NCI-H510A treated with DMSO at 0.1 percent for 48 hours (cell line): ENCODE measurements around the gene HTRA3.
A peak's percentile ranks its signal among the peaks of the same experiment; 100 is the strongest.

Experiments
- DNase-seq: peaks from one replicate; lab custom pipeline; 2025; lab: John Stamatoyannopoulos, UW

HTRA3 gene

GRCh38 chr4:8266508-8266907 lies 3.0 kb upstream of the HTRA3 start:
- no peak for DNase-seq

DNA sequence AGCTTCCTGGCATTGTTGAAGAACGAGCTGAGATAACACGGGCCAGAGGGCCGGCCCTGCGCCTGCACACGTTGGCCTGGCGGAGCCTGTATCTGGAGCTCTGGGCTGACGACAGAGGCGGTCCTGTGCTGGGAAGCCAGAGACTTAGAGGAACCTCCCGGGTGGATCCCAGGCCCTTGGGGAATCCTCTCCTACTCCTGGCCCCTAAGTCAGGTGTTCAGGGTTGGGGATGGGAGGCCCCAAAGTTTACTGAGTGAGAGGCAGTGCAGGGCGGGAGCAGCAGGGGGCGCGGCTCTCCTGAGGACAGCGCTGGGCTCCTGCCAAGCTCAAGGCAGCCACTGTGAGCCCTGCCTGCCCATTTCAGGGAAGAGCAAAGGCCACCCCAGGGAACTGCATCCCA lies 2.5 kb upstream of the HTRA3 start:
- peak; percentile 28 for DNase-seq

- DNase-seq = no peak
Measured at GRCh38 chr4:8268211-8268610, 1.3 kb upstream of the HTRA3 start.

- DNase-seq = no peak
Measured at GRCh38 chr4:8268901-8269534, 536 bp upstream of the HTRA3 start.

DNA sequence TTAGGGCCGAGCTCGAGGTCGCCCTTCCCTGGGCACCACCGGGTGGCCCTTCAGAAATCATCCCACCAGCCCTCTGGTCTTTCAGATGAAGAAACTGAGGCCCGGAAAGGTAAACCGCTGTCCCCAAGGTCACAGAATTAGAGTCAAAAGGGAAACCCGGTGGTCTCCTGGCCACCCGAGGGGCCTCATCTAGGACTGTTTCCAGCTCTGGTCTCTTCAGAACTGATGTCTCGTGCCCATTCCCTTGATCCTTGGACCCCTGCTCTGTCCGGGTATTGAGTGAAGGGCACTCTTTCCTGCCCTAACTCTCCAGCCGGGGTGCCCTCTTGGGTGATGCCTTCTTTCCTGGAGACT lies 841 bp downstream of the HTRA3 start:
- DNase-seq = no peak

DNA sequence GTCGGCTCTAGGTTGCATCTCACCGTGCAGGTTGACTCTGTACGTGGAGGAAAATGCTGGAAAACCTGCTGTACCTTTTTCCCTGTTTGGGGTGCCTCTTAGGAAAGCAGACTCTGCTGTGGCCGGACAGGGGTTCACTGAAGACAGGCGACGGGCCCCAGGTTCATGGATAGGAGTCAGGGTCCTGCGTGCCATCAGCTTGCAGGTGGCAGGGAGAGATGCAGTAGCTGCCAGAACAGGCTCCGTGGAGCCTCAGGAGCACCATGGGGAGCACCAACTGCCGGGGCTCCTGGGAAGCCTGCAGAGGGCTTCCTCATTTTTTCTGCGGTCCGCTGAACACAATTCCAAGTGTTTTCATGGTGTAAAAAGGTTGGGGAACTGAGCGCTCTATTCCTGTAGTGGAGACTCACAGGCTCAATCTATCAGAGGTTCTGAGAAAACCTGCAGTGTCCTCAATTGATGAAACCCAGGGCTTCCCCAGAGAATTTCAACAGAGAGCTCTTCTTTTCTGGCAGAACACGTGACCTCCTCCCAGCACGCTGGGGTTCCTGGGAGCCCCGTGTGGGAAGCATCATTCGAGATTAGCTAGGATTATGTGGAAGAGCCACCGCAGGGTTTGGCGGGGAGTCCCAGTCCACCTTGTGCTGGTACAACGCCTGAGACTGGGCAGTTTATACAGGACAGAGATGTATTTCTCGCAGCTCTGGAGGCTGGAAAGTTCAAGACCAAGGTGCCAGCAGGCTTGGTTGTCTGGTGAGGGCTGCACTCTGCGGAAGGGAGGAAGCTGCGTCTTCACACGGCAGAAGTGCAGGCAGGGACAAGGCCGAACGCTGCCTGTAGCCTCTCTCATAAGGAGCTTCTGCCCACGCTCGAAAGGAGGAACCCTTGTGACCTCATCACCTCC lies 1.6 kb downstream of the HTRA3 start:
- no peak for DNase-seq

GRCh38 chr4:8271821-8272220 lies 2.3 kb downstream of the HTRA3 start:
- no peak for DNase-seq

- no peak for DNase-seq
Measured at GRCh38 chr4:8272472-8273428, 3.2 kb downstream of the HTRA3 start.

DNA sequence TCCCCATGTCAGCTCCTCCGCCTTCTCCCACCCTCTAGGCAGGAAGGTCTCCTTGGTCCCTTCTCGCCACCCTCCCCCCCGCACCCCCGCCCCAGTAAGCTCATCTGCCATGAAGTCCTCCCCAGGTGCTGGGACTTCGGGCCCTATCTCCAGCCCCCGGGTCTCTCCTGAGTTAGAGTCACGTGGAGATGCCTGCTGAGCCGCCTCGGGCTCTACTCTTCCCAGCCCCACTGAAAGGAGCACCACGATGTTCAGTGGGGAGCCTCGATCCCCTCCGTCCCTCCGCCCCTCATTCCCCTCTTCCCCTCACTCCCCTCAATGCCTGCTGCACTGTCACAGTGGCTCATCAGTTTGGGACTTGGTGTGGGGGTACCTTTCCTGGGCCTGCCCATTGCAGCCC lies 3.9 kb downstream of the HTRA3 start:
- DNase-seq = no peak

DNA sequence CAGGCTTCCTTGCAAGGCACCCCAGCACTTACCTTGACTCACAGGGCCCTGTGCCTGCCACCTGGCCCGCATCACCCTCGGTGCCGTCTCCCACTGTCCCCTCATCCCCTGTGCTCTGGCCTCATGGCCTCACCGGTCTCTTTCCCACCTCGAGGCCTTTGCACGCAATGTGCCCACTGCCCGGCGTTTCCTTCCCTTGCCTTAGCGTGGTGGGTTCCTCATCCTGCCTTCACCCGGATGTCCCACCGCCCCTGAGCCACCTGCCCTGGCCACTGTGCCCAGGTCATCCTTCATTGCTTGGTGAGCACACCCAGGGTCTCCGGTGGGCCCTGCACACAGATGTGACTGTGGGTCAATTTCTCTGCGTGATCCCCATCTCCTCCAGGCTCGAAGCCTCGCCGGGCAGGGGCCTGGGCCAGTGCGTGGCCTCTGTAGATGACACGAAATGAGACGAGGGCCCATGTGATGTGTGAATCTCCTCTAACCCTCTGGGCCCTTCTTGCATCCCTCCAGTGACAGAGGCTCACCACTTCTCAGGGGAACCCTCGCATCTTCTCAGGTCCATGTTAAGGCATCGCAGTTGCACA lies 4.6 kb downstream of the HTRA3 start:
- DNase-seq = no peak

DNA sequence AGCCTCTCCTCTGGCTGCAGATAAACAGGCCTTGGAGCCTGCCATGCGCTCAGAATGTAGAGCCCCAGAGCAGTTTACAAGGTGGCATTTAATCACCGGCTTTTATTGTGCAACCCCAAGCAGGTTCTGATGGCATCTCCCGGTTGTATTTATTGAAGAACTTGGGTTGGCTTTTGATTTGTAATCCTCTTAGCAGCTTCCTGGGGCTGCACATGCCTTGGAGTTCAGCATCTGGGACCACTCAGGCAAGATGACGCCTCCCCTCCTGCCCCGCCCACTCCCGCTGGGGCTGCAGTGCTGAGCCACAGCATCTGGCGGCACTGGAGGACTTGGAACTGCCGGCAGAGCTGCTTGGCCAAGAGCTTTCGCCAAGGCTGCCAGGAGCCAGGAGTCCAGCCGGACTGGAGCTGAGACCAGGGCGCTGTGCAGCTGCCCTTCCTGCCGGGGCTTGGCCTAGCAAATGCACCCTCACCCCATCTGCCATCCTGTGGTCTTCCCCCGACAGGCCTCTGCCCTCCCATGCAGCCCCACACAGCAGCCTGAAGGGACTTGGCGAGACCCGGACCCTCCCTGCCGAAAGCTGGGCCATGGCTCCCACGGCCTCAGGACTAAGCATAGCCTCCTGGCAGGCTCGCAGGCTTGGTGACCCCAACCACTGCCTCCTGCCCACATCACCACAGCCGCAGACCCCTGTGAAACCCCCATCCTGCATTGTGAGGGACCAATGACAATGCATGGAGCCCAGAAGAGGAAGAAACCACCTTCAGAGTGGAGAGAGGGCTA lies 5.4 kb downstream of the HTRA3 start:
- no peak for DNase-seq

DNA sequence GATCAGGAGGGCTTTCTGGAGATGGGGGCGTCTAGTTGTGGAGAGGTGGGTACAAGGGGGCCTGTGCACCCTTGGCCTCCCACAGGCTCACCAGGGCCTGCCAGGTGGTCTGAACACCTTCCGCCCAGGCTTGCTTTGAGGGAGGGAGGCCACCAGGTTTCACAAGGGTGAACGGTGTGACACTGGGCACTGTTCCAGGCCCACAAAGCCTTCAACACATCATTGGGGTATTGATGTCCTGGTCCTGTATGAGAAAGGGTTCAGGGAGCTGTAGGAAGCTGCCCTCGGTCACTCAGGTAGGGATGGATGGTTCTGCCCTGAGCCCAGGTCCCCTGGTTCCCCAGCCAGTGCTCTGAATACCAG lies 6.0 kb downstream of the HTRA3 start:
- DNase-seq = no peak

DNA sequence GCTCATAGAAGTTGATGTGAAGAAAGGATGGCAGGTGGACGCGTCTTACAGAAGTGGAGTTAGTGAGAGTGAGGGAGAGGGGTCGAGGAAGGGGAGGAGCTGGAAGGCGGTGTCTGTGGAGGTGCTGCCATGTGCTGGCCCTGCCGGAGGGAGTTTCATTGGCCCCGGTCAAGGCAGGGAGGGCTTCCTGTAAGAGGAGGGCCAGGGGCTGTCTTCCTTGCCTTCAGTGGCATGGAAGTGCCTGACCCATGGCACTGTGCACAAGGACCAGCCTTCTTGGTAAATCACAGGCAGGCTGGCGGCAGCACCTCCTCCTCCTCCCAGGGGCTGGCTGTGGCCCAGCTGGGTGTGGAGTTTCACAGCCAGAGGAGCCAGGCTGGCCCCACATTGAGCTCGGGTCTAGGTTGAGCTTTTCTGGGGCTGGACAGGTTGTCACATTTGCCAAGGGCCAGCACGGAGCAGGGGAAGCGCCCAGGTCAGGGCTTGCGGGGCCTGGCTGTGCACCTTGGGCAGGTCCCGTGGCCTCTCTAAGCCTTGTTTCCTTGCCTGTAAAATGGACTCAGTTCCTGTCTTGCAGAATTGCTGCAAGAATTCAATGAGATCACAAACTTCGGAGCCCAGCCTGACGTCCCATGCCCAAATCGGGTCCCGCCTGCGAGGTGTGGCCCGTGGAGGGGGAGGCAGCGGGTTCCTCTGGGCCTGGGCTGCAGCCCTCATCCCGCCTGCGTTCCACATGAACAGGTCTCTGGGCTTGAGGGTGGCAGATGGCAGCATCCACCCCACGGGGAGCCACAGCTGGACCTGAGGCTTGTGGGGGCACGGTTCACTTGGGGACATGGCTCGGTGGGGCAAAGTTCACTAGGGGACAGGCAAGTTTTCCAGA lies 7.0 kb downstream of the HTRA3 start:
- no peak for DNase-seq

DNA sequence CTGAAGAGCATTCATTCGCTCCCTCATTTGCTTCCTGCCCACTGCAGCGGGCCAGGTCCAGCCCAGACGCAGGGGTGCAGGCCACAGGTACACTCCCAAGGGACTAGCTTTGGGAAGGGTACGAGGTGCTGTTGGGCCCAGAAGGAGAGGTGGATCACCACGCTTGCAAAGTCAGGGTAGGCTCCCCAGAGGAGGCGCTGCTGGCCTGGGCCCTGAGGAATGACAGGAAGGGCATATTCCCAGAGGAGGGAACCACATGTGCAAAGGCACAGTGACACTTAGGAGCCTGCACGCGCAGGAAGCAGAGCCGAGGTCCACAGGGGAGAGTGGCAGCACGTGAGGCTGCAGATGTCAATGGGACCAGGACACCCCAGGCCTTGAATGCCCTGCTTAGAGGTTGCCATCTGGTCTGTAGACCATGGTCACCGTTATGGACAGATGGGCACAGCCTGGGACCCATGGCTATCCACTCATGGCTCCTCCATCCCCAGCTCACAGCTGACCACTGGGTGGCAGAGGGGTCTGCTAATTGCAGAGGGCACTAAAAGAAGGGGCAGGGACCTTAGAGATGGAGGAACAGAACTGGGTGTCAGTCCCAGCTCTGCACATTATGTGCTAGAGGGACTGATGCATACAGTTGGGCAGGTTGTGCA lies 7.9 kb downstream of the HTRA3 start:
- DNase-seq = no peak

GRCh38 chr4:8278009-8278395 lies 8.4 kb downstream of the HTRA3 start:
- DNase-seq = no peak

DNA sequence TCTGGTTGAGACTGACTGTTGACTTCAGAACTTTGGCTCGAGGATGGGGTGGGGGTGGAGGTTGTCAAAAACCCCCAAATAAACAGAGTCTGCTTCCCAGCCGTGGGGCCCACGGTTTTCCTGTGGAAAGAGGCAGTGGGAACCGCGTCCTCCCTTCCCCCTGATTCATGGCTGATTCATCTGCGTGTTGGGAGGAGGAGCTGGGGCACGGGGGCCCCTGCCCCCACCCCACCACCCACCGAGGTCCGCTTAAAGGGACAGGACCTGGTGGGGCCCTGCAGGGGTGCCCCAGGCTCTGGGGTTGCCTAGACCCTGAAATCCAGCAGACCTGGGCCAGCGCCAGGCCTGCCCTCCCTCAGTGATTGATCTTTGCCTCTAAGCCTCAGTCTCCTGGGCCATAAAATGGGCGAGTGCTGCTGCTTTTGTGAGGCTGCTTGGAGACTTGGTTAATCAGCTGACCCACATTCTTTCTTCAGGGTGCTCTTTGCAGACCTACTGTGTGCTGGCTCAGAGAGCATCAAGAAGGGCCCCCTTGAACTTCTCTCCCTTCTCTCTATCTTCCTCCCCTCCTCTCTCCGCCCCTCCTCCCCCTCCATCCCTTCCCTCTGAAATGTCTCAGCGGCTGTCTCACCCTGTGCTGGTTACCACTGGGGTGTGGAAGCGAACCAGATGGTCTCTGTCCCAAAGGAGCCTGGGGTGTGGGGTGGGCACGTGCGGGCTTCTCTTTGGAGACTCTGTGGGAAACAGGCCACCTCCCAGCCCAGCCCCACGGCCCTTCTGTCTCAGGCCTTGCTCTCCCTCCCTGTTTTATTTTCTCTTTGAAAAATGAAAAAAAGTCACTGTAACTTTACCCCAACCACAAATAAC lies 9.1 kb downstream of the HTRA3 start:
- no peak for DNase-seq

DNA sequence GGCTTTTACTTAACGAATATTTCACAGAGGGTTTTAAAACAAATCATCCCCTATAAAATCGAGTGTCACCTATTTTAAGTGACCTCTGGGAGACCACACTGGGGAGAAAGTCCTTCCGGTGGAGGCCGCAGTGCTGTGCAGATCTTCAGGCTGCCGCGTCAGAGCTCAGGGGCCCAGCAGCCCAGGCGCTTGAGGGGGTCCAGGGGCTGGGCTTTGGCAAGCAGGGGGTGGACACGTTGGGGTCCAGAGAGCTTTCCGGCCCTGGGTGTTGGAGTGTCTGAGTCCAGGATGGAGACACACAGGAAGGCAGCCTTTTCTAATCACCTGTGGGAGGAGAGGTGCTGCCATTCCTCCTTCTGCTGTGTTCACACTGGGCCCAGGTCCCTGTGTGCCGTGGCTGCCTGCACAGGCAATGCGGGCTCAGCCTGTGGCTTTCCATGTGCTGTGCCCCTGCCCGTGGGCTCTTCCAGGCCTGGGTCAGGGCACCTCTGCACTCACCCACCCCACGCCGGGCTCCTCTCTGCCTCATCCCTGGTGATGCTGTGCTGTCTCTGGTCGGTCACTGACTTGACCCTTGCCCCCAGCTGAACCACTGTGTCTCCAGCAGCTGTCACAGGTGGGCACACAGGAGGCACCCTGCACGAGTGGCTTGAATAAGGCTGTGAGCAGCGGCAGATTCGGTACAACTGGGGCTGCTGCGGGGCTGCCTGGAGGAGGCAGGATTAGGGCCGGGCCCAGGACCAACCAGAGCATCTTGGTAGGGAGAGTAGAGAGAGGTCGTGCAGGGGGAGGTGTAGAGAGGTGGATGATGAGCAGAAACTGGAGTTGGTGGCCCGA lies 10.0 kb downstream of the HTRA3 start:
- DNase-seq = no peak
